T-helper 1 cell treated with Interleukin-12 subunit alpha and Interleukin-12 subunit beta and Interleukin-4 antibody, amounts not matched to agents 30 ng/mL and 1 ng/mL, for 36 hours (primary cell): Measurements from ENCODE around the gene OPALIN. TPM values are rescaled to one million over a fixed set of nuclear protein-coding genes. Genes with fewer than 3 reads are reported as not detected.

Experiments used
- intact Hi-C: fragments of 100-400 bp; cut with micrococcal nuclease; formaldehyde crosslinking; loops from one replicate; pipeline ENCODE4 v1.15.1; 2024
- total RNA-seq: library from RNA; stranded (reverse); gene quantifications from 2 replicates; pipeline ENCODE4 v1.2.3, GENCODE V29; 2022

Gene OPALIN
- total RNA-seq, 1 donor from 2014 or later = not detected

GRCh38 chr10:96305019-96305418, 53.8 kb downstream of the OPALIN start:
- intact Hi-C loops = no loop called here

- intact Hi-C loops = no loop called here
These were observed 54.6 kb downstream of the OPALIN start, which contains the start of gene DNTT for GRCh38 chr10:96304230-96304629. Gene DNTT, plus strand, starts transcription at chr10:96304434. Its CDS starts 64 bp downstream, at chr10:96304498.

- intact Hi-C loops = no loop called here
These were observed 57.2 kb downstream of the OPALIN start for GRCh38 chr10:96301616-96302015.

- intact Hi-C loops = loop anchor here (10.0 kb wide), 1 partner anchor 255 kb away; the partner anchor contains the start of gene CCNJ
These were observed 59.4 kb downstream of the OPALIN start for GRCh38 chr10:96299383-96299782.

- intact Hi-C loops = loop anchor here (10.0 kb wide), 1 partner anchor 254 kb away; the partner anchor contains the start of gene CCNJ
These were observed 60.4 kb downstream of the OPALIN start for GRCh38 chr10:96298362-96298761.

GRCh38 chr10:96297486-96297885, 61.3 kb downstream of the OPALIN start:
- intact Hi-C loops = loop anchor here (10.0 kb wide), 1 partner anchor 253 kb away; the partner anchor contains the start of gene CCNJ

- intact Hi-C loops = loop anchor here (10.0 kb wide), 1 partner anchor 251 kb away; the partner anchor contains the start of gene CCNJ
These were observed 63.3 kb downstream of the OPALIN start for GRCh38 chr10:96295475-96295874.

Other genes starting within 250 kb of the OPALIN start
- gene ZNF518A, start 228.7 kb downstream of the OPALIN start, total RNA-seq = 22.2 and 26.6 TPM in 2 replicates
- not detected in 2 replicates for gene BLNK, start 87.4 kb downstream of the OPALIN start, total RNA-seq
- gene DNTT, start 54.6 kb downstream of the OPALIN start, total RNA-seq = not detected in 2 replicates
- 0.10 TPM in 1 of 2 replicates, not detected in the other for gene TLL2, start 154.9 kb upstream of the OPALIN start, total RNA-seq
- 74.9 and 80.0 TPM in 2 replicates for gene TM9SF3, start 228.0 kb upstream of the OPALIN start, total RNA-seq